SK-N-MC (cell line): ENCODE measurements around the gene CTNND2.

Experiments used
- EZH2 ChIP-seq: fragments of 200-600 bp; sonication (generic); IDR thresholded peaks from one replicate; pipeline ENCODE4 v1.6.1; 2017; ENCODE audit warnings: antibody characterized with exemption
- POLR2AphosphoS5 ChIP-seq: IDR thresholded peaks from 2 replicates; pipeline ENCODE4 v1.6.1; 2012; ENCODE audit warnings: mild to moderate bottlenecking, low read depth, low read length, borderline replicate concordance

DNA sequence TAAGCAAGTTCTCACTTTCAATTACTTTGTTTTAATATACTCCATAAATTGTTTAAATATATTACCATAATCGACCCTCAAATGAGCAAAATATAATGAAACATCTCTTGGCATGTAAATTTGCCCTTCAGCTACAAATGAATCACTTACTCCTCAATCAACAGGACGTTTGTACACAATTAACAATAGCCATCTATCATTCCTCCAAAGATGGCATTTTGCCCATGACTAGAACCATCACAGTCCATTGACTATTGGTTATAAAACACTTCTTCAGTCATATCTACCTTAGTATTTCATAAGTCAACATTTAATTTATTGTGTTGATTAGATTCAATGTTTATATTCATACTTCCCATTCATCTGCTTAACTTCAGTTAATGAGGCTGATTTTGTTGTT lies 127.2 kb downstream of the CTNND2 start:
- no peak for TF ChIP-seq EZH2
- no peak for TF ChIP-seq POLR2AphosphoS5
